Lower leg skin (tissue), 3 donors: ENCODE results near the gene GPC5.

Experiments used
- POLR2A ChIP-seq, 2 donors: fragments of 450-650 bp; IDR thresholded peaks; one replicate each; pipeline ENCODE4 v1.6.1; 2016 to 2017; ENCODE audit warnings: antibody characterized with exemption in 2 of 2, mild to moderate bottlenecking in 1 of 2, moderate library complexity in 1 of 2
- TF ChIP-seq, protein P1 (sequence below), 3 donors: fragments of 450-650 bp; IDR thresholded peaks; one replicate each; pipeline ENCODE4 v1.5.1; 2016; ENCODE audit warnings: antibody characterized with exemption in 3 of 3, mild to moderate bottlenecking in 3 of 3, moderate library complexity in 2 of 3

DNA sequence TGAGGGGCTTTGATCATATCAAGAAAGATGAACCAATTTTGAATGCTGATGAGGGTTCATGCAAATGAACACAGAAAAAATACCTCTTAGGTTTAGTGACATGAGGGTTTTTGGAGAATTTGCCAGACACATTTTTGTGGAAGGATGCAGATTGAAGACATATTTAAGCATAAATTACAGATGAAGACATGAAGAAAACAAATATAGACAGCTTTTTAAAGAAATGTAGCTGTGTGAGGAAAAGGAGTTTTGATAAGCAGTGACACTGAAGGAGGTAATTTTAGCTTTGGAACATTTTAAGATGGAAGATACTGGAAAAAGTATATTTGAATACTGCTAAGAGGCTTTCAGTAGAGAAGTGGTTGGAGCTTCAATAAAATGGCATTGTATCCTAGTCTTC, 1017.4 kb downstream of the GPC5 start:
- TF ChIP-seq, protein P1, sequence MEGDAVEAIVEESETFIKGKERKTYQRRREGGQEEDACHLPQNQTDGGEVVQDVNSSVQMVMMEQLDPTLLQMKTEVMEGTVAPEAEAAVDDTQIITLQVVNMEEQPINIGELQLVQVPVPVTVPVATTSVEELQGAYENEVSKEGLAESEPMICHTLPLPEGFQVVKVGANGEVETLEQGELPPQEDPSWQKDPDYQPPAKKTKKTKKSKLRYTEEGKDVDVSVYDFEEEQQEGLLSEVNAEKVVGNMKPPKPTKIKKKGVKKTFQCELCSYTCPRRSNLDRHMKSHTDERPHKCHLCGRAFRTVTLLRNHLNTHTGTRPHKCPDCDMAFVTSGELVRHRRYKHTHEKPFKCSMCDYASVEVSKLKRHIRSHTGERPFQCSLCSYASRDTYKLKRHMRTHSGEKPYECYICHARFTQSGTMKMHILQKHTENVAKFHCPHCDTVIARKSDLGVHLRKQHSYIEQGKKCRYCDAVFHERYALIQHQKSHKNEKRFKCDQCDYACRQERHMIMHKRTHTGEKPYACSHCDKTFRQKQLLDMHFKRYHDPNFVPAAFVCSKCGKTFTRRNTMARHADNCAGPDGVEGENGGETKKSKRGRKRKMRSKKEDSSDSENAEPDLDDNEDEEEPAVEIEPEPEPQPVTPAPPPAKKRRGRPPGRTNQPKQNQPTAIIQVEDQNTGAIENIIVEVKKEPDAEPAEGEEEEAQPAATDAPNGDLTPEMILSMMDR (IDR thresholded peaks at IDR 0.05): no peak
- TF ChIP-seq POLR2A (IDR thresholded peaks at IDR 0.05): no peak
